T-cell (primary cell): ENCODE data around the gene VCAM1. TPM values are rescaled to one million over a fixed set of nuclear protein-coding genes. Genes with fewer than 3 reads are reported as not detected.
"Not testable (repeated sequence)": the region's sequence is repeated elsewhere in the genome, so short reads cannot be mapped to it uniquely, and the experiment has no call there.

ENCODE experiments used
- ATAC-seq, 4 experiments: fragments of 200-7000 bp in 3 of 4; fragments of 150-1000 bp in 1 of 4; cut with Tn5 transposase; replicated peaks in 1 of 4; 1 replicate in 3 of 4; 2 replicates in 1 of 4; pipeline ENCODE4 v1.10.0; 2021; ENCODE audit warnings: moderate library complexity in 3 of 4, mild to moderate bottlenecking in 2 of 4, moderate number of reproducible peaks in 1 of 4
- CTCF ChIA-PET, 2 donors: fragments of 300-600 bp; sonication (Branson Sonifier 250); formaldehyde crosslinking; loops; one replicate each; lab custom pipeline; 2022; ENCODE audit warnings: antibody characterized with exemption in 2 of 2; lab: Charles Lee
- POLR2A ChIA-PET, 2 donors: fragments of 300-600 bp; sonication (Branson Sonifier 250); formaldehyde crosslinking; loops; one replicate each; lab custom pipeline; 2022; ENCODE audit warnings: antibody characterized with exemption in 2 of 2; lab: Charles Lee
- DNase-seq, 35 experiments: peaks; one replicate each; pipeline versions ENCODE4 v3.0.0 to v3.0.0-alpha.2; 2013 to 2023
- H3K27ac ChIP-seq: one replicate; pipeline ENCODE4 v1.5.1; 2013; ENCODE audit warnings: low read length
- H3K27me3 ChIP-seq, 2 experiments: replicated peaks in 1 of 2; 1 replicate in 1 of 2; 2 replicates in 1 of 2; pipeline versions ENCODE4 v1.6.1 to v1.7.0; 2013; ENCODE audit warnings: low read length in 1 of 2, mixed read lengths in 1 of 2; ENCODE audit not compliant: control insufficient read depth in 2 of 2, insufficient read depth in 2 of 2; ENCODE audit errors: extremely low read depth in 1 of 2
- H3K36me3 ChIP-seq, 2 donors: 1 replicate in 1 of 2; 2 replicates in 1 of 2; pipeline versions ENCODE4 v1.6.1 to v1.7.0; 2013; ENCODE audit warnings: low read length in 1 of 2; ENCODE audit not compliant: control insufficient read depth in 2 of 2, insufficient read depth in 1 of 2; ENCODE audit errors: extremely low read depth in 1 of 2
- H3K4me1 ChIP-seq, 2 experiments: 1 replicate in 1 of 2; 2 replicates in 1 of 2; pipeline versions ENCODE4 v1.6.1 to v1.7.0; 2013; ENCODE audit warnings: low read length in 2 of 2, mixed read lengths in 1 of 2; ENCODE audit not compliant: insufficient read depth in 2 of 2, control insufficient read depth in 1 of 2; ENCODE audit errors: extremely low read depth in 1 of 2
- H3K4me3 ChIP-seq, 2 donors: 1 replicate in 1 of 2; 2 replicates in 1 of 2; pipeline versions ENCODE4 v1.5.1 to v1.7.0; 2013; ENCODE audit warnings: mild to moderate bottlenecking in 2 of 2, low read length in 1 of 2, moderate library complexity in 1 of 2; ENCODE audit not compliant: control insufficient read depth in 1 of 2; ENCODE audit errors: extremely low read depth in 1 of 2
- H3K9me3 ChIP-seq: 2 replicates; pipeline ENCODE4 v1.7.0; 2013
- H3K27ac Mint-ChIP-seq, 2 donors: one replicate each; pipeline ENCODE4 v1.8.0; 2020 to 2021; ENCODE audit warnings: mild to moderate bottlenecking in 2 of 2, mixed read lengths in 2 of 2
- H3K27me3 Mint-ChIP-seq, 2 donors: one replicate each; pipeline ENCODE4 v1.8.0; 2021 to 2022; ENCODE audit warnings: mixed read lengths in 2 of 2
- H3K36me3 Mint-ChIP-seq: one replicate; pipeline ENCODE4 v1.8.0; 2021; ENCODE audit warnings: mixed read lengths
- H3K4me1 Mint-ChIP-seq, 3 donors: one replicate each; pipeline ENCODE4 v1.8.0; 2020 to 2022; ENCODE audit warnings: mixed read lengths in 3 of 3, mild to moderate bottlenecking in 1 of 3
- H3K4me3 Mint-ChIP-seq, 3 donors: one replicate each; pipeline ENCODE4 v1.8.0; 2020 to 2022; ENCODE audit warnings: mild to moderate bottlenecking in 3 of 3, mixed read lengths in 3 of 3, moderate library complexity in 3 of 3
- H3K9me3 Mint-ChIP-seq, 3 donors: one replicate each; pipeline ENCODE4 v1.8.0; 2020 to 2022; ENCODE audit warnings: mixed read lengths in 3 of 3
- WGBS: methylation state at CpG from one replicate; pipeline ENCODE4 v1.1.5; 2013; ENCODE audit warnings: missing lambda C conversion rate; ENCODE audit not compliant: insufficient coverage; 5-methylcytosine and 5-hydroxymethylcytosine counted together
- total RNA-seq, 35 experiments: library from RNA in 6 of 35; stranded (reverse) in 6 of 35; fragments of 120-200 nt in 1 of 35; gene quantifications; one replicate each; pipeline versions ENCODE4 v1.2.1 to v1.2.4 and lab custom pipeline; 2013 to 2026

The VCAM1 gene
- total RNA-seq, 5 donors from 2014 or later (not counting 1 experiment from before 2014, with no cell fraction given), result 0.12 to 0.36 (median 0.24) TPM; not detected in 1

- no peak overlapping the region for H3K4me3 ChIP-seq
- H3K27me3 ChIP-seq, result no peaks in the 10 kb centered on the region
- Mint-ChIP-seq H3K9me3 (no peaks in the 10 kb centered on the region), H3K36me3 (no peaks in the 10 kb centered on the region), H3K27me3 (peaks cover 5 to 7% of the 10 kb centered on the region in 2 donors), H3K4me1 (peaks cover 4 to 29% (median 13%) of the 10 kb centered on the region in 3 donors), H3K4me3 (no peak overlapping the region), H3K27ac (no peak overlapping the region)
- WGBS, result no CpG with 5 or more reads among the region's 1 CpG
- POLR2A ChIA-PET, result no interaction called here
- H3K36me3 ChIP-seq, result no peaks in the 10 kb centered on the region
- no peak overlapping the region for H3K27ac ChIP-seq
- peaks cover 4 to 15% of the 10 kb centered on the region in 2 experiments for H3K4me1 ChIP-seq
- no peaks in the 10 kb centered on the region for H3K9me3 ChIP-seq
- ATAC-seq (no peak), DNase-seq (no peak)
- CTCF ChIA-PET, result no interaction called here
These were observed 8.4 kb upstream of the VCAM1 start for GRCh38 chr1:100710906-100711682.

- H3K36me3 ChIP-seq, POLR2A ChIA-PET, CTCF ChIA-PET, H3K9me3 ChIP-seq, H3K27me3 ChIP-seq, H3K9me3 Mint-ChIP-seq, H3K27me3 Mint-ChIP-seq, H3K36me3 Mint-ChIP-seq: not testable (repeated sequence)
- ATAC-seq, result peak in 3 of 4 experiments; percentile 38 to 82 (median 75)
- peak; percentile 15 to 82 (median 57) for DNase-seq
- H3K4me3 ChIP-seq, result peak overlapping the region in 1 of 2 donors; percentile 40
- Mint-ChIP-seq H3K27ac (peak overlapping the region; percentile 55 to 75), H3K4me3 (peak overlapping the region; percentile 7 to 53 (median 17)), H3K4me1 (peaks cover 4 to 29% (median 13%) of the 10 kb centered on the region in 3 donors)
- peaks cover 4 to 15% of the 10 kb centered on the region in 2 experiments for H3K4me1 ChIP-seq
- 25% methylated on average over 14 of the region's 15 CpGs for WGBS
- H3K27ac ChIP-seq, result peak overlapping the region; percentile 20
These were observed 6.5 kb upstream of the VCAM1 start for GRCh38 chr1:100713027-100713426.

GRCh38 chr1:100713626-100714025 lies 5.9 kb upstream of the VCAM1 start:
- ATAC-seq (no peak), DNase-seq (peak in 1 of 35 experiments; percentile 15)
- 100% methylated on average over 1 of the region's 3 CpGs for WGBS
- Mint-ChIP-seq H3K4me1 (peaks cover 4 to 27% (median 13%) of the 10 kb centered on the region in 3 donors), H3K27me3 (peaks cover 7 to 10% of the 10 kb centered on the region in 2 donors), H3K9me3 (no peaks in the 10 kb centered on the region), H3K4me3 (no peak overlapping the region), H3K27ac (peak overlapping the region; percentile 44 to 75), H3K36me3 (no peaks in the 10 kb centered on the region)
- ChIA-PET CTCF (no interaction called here), POLR2A (no interaction called here)
- Histone ChIP-seq H3K27me3 (no peaks in the 10 kb centered on the region), H3K4me1 (peaks cover 3 to 15% of the 10 kb centered on the region in 2 experiments), H3K36me3 (no peaks in the 10 kb centered on the region), H3K4me3 (no peak overlapping the region), H3K27ac (peak overlapping the region; percentile 20), H3K9me3 (no peaks in the 10 kb centered on the region)

GRCh38 chr1:100714599-100714998 lies 4.9 kb upstream of the VCAM1 start:
- Histone ChIP-seq H3K36me3 (no peaks in the 10 kb centered on the region), H3K27me3 (no peaks in the 10 kb centered on the region), H3K4me1 (peaks cover 0 to 15% of the 10 kb centered on the region in 2 experiments), H3K4me3 (no peak overlapping the region), H3K27ac (no peak overlapping the region), H3K9me3 (no peaks in the 10 kb centered on the region)
- ChIA-PET POLR2A (no interaction called here), CTCF (no interaction called here)
- Mint-ChIP-seq H3K27me3 (peaks cover 5 to 10% of the 10 kb centered on the region in 2 donors), H3K27ac (no peak overlapping the region), H3K4me3 (no peak overlapping the region), H3K9me3 (no peaks in the 10 kb centered on the region), H3K4me1 (peaks cover 4 to 21% (median 13%) of the 10 kb centered on the region in 3 donors), H3K36me3 (no peaks in the 10 kb centered on the region)
- no peak for ATAC-seq
- WGBS, result no CpG with 5 or more reads among the region's 1 CpG
- peak in 1 of 35 experiments; percentile 18 for DNase-seq

GRCh38 chr1:100717218-100717617 lies 2.3 kb upstream of the VCAM1 start:
- Mint-ChIP-seq H3K9me3 (no peaks in the 10 kb centered on the region), H3K36me3 (no peaks in the 10 kb centered on the region), H3K27me3 (peaks cover 0 to 5% of the 10 kb centered on the region in 2 donors), H3K27ac (no peak overlapping the region), H3K4me3 (no peak overlapping the region), H3K4me1 (peaks cover 4 to 20% (median 11%) of the 10 kb centered on the region in 3 donors)
- ATAC-seq (no peak), DNase-seq (no peak)
- no CpG with 5 or more reads among the region's 6 CpGs for WGBS
- H3K9me3 ChIP-seq, result no peaks in the 10 kb centered on the region
- H3K36me3 ChIP-seq, result no peaks in the 10 kb centered on the region
- CTCF ChIA-PET, result no interaction called here
- H3K27me3 ChIP-seq, result no peaks in the 10 kb centered on the region
- peaks cover 0 to 15% of the 10 kb centered on the region in 2 experiments for H3K4me1 ChIP-seq
- H3K27ac ChIP-seq, result no peak overlapping the region
- POLR2A ChIA-PET, result no interaction called here
- no peak overlapping the region for H3K4me3 ChIP-seq

GRCh38 chr1:100718581-100718980 lies 961 bp upstream of the VCAM1 start:
- H3K9me3 ChIP-seq, result no peaks in the 10 kb centered on the region
- Mint-ChIP-seq H3K9me3 (no peaks in the 10 kb centered on the region), H3K27me3 (peaks cover 2 to 9% of the 10 kb centered on the region in 2 donors), H3K36me3 (no peaks in the 10 kb centered on the region), H3K27ac (no peak overlapping the region), H3K4me1 (peaks cover 0 to 6% (median 2%) of the 10 kb centered on the region in 3 donors), H3K4me3 (no peak overlapping the region)
- H3K4me1 ChIP-seq, result peaks cover 0 to 3% of the 10 kb centered on the region in 2 experiments
- ChIA-PET POLR2A (interaction anchor here in 1 of 2 donors (0.7 kb wide), 1 partner anchor 17 kb away, joined by 5 read pairs; no protein-coding TSS in a partner anchor), CTCF (no interaction called here)
- DNase-seq (no peak), ATAC-seq (no peak)
- H3K36me3 ChIP-seq, result no peaks in the 10 kb centered on the region
- H3K4me3 ChIP-seq, result no peak overlapping the region
- H3K27ac ChIP-seq, result no peak overlapping the region
- WGBS, result 58% methylated on average over 2 of the region's 4 CpGs
- H3K27me3 ChIP-seq, result no peaks in the 10 kb centered on the region
